A549 (cell line): ENCODE data around the gene JMJD8. TPM values are rescaled to one million over a fixed set of nuclear protein-coding genes. Genes with fewer than 3 reads are reported as not detected.

Source experiments
- ATAC-seq, 2 experiments: fragments of 200-7000 bp in 1 of 2; fragments of >200 bp in 1 of 2; cut with Nextera tagmentation in 1 of 2; cut with Tn5 transposase in 1 of 2; 3 replicates each; pipeline versions ENCODE4 v1.8.0 to v1.9.1; 2018 to 2020; ENCODE audit warnings: mild to moderate bottlenecking in 1 of 2, moderate library complexity in 1 of 2
- CTCF ChIA-PET: fragments of 300-600 bp; sonication (Branson Sonifier 250); formaldehyde crosslinking; extraction: SDS; loops from one replicate; lab custom pipeline; 2021; ENCODE audit warnings: antibody characterized with exemption, inconsistent platforms; lab: Yijun Ruan, JAX
- POLR2A ChIA-PET: fragments of 350-600 bp; formaldehyde crosslinking; extraction: SDS; loops from one replicate; lab custom pipeline; 2021; ENCODE audit warnings: antibody characterized with exemption, inconsistent platforms; lab: Yijun Ruan, JAX
- DNase-seq, 2 experiments: peaks; one replicate each; pipeline versions ENCODE4 v3.0.0 to v3.0.0-alpha.2; 2011 to 2016; ENCODE audit warnings: low read depth in 1 of 2, low spot score in 1 of 2
- FAIRE-seq: peaks from 2 replicates; lab custom pipeline; 2011; peaks lifted over from hg19 to GRCh38; lab: Jason Lieb, UNC
- H3K27ac ChIP-seq, 2 experiments: fragments of >200 bp; sonication (Bioruptor Twin); formaldehyde crosslinking; 3 replicates each; pipeline ENCODE4 v1.5.1; 2016 to 2017
- H3K4me1 ChIP-seq: fragments of >200 bp; sonication (Bioruptor Twin); formaldehyde crosslinking; 3 replicates; pipeline ENCODE4 v1.6.1; 2016
- H3K4me2 ChIP-seq: fragments of >200 bp; sonication (Bioruptor Twin); formaldehyde crosslinking; 3 replicates; pipeline ENCODE4 v1.6.1; 2016
- H3K4me3 ChIP-seq: fragments of >200 bp; sonication (Bioruptor Twin); formaldehyde crosslinking; 3 replicates; pipeline ENCODE4 v1.5.1; 2016
- H3K9me3 ChIP-seq: fragments of >200 bp; sonication (Bioruptor Twin); formaldehyde crosslinking; 3 replicates; pipeline ENCODE4 v1.6.1; 2016
- ATOH8 ChIP-seq: fragments of 250-450 bp; sonication (Bioruptor Pico); IDR thresholded peaks from 2 replicates; pipeline ENCODE4 v1.5.0; 2020; ENCODE audit warnings: low read depth, mild to moderate bottlenecking, moderate library complexity
- BHLHE40 ChIP-seq: IDR thresholded peaks from 2 replicates; pipeline ENCODE4 v1.6.1; 2012; ENCODE audit warnings: low read depth, low read length, inconsistent platforms
- EP300 ChIP-seq, 2 experiments: fragments of >200 bp; sonication (Bioruptor Twin); formaldehyde crosslinking; IDR thresholded peaks; 2 replicates in 1 of 2; 3 replicates in 1 of 2; pipeline ENCODE4 v1.6.1; 2016 to 2017
- FOSB ChIP-seq: fragments of 250-450 bp; sonication (Bioruptor Pico); IDR thresholded peaks from 2 replicates; pipeline ENCODE4 v1.5.0; 2020; ENCODE audit warnings: mild to moderate bottlenecking, moderate library complexity
- KDM1A ChIP-seq: fragments of 200-600 bp; sonication (generic); IDR thresholded peaks from 2 replicates; pipeline ENCODE4 v1.6.1; 2016; ENCODE audit warnings: low read depth, mild to moderate bottlenecking
- MYC ChIP-seq: IDR thresholded peaks from 2 replicates; pipeline ENCODE4 v1.6.1; 2012; ENCODE audit warnings: mild to moderate bottlenecking, inconsistent platforms, low read length, improper control_type of control experiment, borderline replicate concordance
- RAD21 ChIP-seq, 2 experiments: fragments of >200 bp in 1 of 2; sonication (Bioruptor Twin) in 1 of 2; formaldehyde crosslinking in 1 of 2; IDR thresholded peaks in 1 of 2; conservative IDR thresholded peaks in 1 of 2; 2 replicates in 1 of 2; 3 replicates in 1 of 2; pipeline ENCODE4 v1.6.1; 2012 to 2018; ENCODE audit warnings: inconsistent platforms in 1 of 2
- RARB ChIP-seq: fragments of 250-450 bp; sonication (Bioruptor Pico); IDR thresholded peaks from 2 replicates; pipeline ENCODE4 v1.8.0; 2021; ENCODE audit warnings: mild to moderate bottlenecking, moderate library complexity
- RCOR1 ChIP-seq: fragments of 150-350 bp; IDR thresholded peaks from 2 replicates; pipeline ENCODE4 v1.6.1; 2014; ENCODE audit warnings: antibody characterized with exemption, low read length, low read depth
- REST ChIP-seq: fragments of 200-600 bp; sonication (generic); IDR thresholded peaks from 2 replicates; pipeline ENCODE4 v1.6.1; 2016; ENCODE audit warnings: antibody characterized with exemption, mild to moderate bottlenecking, moderate library complexity
- RFX5 ChIP-seq: fragments of 450-650 bp; IDR thresholded peaks from 2 replicates; pipeline ENCODE4 v1.7.1; 2014; ENCODE audit warnings: antibody characterized with exemption, mild to moderate bottlenecking, moderate library complexity
- WGBS: methylation state at CpG from one replicate; pipeline ENCODE4 v1.1.6; 2017; ENCODE audit errors: missing lambda C conversion rate; 5-methylcytosine and 5-hydroxymethylcytosine counted together
- polyA plus RNA-seq, 4 experiments: library from polyadenylated mRNA; depleted of rRNA in 3 of 4; stranded (reverse); fragments of >200 nt; fragmentation: RNase III in 1 of 4; extraction: RNeasy Plus Mini Kit Qiagen cat#74134 plus additional on column Dnase treatment in 1 of 4; gene quantifications; 2 replicates in 3 of 4; 3 replicates in 1 of 4; pipeline ENCODE4 v1.2.3, GENCODE V29; 2011 to 2017
- TF ChIP-seq, protein P1 (sequence below): fragments of >200 bp; sonication (Bioruptor Twin); formaldehyde crosslinking; IDR thresholded peaks from 3 replicates; pipeline ENCODE4 v1.6.1; 2016
- TF ChIP-seq, protein P2 (sequence below): fragments of 250-450 bp; sonication (Bioruptor Pico); IDR thresholded peaks from 2 replicates; pipeline ENCODE4 v1.5.0; 2021; ENCODE audit warnings: mild to moderate bottlenecking, moderate library complexity, borderline replicate concordance

Gene JMJD8
- polyA plus RNA-seq, 2 of the 4 experiments (the other 2 are of a cell fraction), result 37.5 to 72.6 TPM

- TF ChIP-seq, protein P1, sequence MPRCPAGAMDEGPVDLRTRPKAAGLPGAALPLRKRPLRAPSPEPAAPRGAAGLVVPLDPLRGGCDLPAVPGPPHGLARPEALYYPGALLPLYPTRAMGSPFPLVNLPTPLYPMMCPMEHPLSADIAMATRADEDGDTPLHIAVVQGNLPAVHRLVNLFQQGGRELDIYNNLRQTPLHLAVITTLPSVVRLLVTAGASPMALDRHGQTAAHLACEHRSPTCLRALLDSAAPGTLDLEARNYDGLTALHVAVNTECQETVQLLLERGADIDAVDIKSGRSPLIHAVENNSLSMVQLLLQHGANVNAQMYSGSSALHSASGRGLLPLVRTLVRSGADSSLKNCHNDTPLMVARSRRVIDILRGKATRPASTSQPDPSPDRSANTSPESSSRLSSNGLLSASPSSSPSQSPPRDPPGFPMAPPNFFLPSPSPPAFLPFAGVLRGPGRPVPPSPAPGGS, result no peak
- TF ChIP-seq RAD21 (conservative IDR thresholded peaks at IDR 0.05 in 1 of 2, IDR thresholded peaks at IDR 0.05 in 1 of 2), result no peak
These were observed 22.3 kb upstream of the JMJD8 start (continued) for GRCh38 chr16:706189-707061.

DNA sequence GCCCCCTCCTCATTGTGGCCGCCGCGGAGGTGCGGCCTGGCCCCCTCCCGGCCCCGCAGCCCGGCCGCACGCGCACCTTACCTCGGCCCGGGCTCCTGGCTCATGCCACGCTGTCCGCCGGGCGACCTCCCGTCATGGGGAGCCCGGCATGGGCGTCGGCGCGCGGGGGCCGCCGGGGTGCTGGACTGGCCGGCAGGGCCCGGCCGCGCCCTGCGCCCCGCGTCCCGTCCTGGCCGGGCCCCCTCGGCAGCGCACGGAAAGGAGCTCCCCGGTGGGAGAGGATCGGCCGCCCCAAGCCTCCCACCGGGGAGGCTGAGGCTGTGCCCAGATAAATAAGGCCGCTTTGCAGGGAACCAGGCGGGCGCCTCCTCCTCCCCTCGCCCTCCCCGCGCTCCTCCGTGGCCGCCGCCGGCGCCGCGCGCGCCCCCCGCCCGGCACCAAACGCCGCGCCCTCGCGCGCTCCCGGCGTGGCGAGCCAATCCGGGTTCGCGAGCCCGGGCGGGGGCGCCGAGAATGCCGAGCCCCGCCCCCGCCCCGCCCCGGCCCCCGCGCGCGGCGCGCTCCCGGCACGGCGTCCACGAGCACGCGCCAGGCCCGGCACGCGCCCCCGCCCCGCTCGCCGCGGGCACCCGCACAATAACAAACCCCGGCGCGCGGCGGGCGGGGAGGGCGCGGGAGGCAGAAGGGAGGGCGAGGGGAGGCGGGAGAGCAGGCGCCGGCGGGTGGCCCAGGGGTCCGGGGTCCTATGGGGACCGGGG, 21.5 kb upstream of the JMJD8 start, which contains the start of gene FBXL16:
TSS of gene FBXL16 (minus strand) at position 371 of the 758 bp plus-strand sequence. CDS start 8,396 bp downstream, outside the sequence.
- WGBS, result 4% methylated on average over 5 of the region's 115 CpGs
- H3K27ac ChIP-seq, result peak within 1 kb of the TSS; percentile 73 to 75; a peak in 5 of 6 replicates
- peak within 1 kb of the TSS; percentile 100 for H3K4me2 ChIP-seq
- POLR2A ChIA-PET, result no interaction called here
- H3K4me3 ChIP-seq, result peak within 1 kb of the TSS; percentile 59
- peaks cover 38% of the 10 kb centered on the region for H3K4me1 ChIP-seq
- no peaks in the 10 kb centered on the region for H3K9me3 ChIP-seq
- no peak for TF ChIP-seq MYC
- TF ChIP-seq KDM1A, result no peak
- TF ChIP-seq, protein P2, sequence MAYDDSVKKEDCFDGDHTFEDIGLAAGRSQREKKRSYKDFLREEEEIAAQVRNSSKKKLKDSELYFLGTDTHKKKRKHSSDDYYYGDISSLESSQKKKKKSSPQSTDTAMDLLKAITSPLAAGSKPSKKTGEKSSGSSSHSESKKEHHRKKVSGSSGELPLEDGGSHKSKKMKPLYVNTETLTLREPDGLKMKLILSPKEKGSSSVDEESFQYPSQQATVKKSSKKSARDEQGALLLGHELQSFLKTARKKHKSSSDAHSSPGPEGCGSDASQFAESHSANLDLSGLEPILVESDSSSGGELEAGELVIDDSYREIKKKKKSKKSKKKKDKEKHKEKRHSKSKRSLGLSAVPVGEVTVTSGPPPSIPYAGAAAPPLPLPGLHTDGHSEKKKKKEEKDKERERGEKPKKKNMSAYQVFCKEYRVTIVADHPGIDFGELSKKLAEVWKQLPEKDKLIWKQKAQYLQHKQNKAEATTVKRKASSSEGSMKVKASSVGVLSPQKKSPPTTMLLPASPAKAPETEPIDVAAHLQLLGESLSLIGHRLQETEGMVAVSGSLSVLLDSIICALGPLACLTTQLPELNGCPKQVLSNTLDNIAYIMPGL (CRISPR knock-in tag), result no peak
- TF ChIP-seq RCOR1, result no peak
- no peak for TF ChIP-seq RAD21 (conservative IDR thresholded peaks at IDR 0.05 in 1 of 2, IDR thresholded peaks at IDR 0.05 in 1 of 2)
- TF ChIP-seq RFX5, result no peak
- TF ChIP-seq FOSB (CRISPR knock-in tag), result no peak
- TF ChIP-seq EP300 (IDR thresholded peaks at IDR 0.05), result no peak
- TF ChIP-seq RARB (CRISPR knock-in tag), result no peak
- no peak for TF ChIP-seq ATOH8 (CRISPR knock-in tag)
- CTCF ChIA-PET, result interaction anchor here (2.4 to 25.1 kb wide), 2 partner anchors 10 to 27 kb away, joined by 8 to 656 read pairs; partner anchors contain the start of genes ANTKMT, CCDC78, CIAO3 and HAGHL
- FAIRE-seq (no peak), DNase-seq (no peak), ATAC-seq (no peak)

- Histone ChIP-seq H3K27ac (peak overlapping the region; percentile 73 to 75; a peak in 5 of 6 replicates), H3K4me2 (peak overlapping the region; percentile 100), H3K4me1 (peaks cover 34% of the 10 kb centered on the region), H3K9me3 (no peaks in the 10 kb centered on the region), H3K4me3 (peak overlapping the region; percentile 59)
- peak; percentile 62; the same call in 1 of the 2 replicates for TF ChIP-seq REST
- TF ChIP-seq, protein P2 (CRISPR knock-in tag), result no peak
- no peak for TF ChIP-seq BHLHE40
- ATAC-seq, result no peak
- POLR2A ChIA-PET, result no interaction called here
- CTCF ChIA-PET, result interaction anchor here (1.1 to 25.1 kb wide), 6 partner anchors 8 to 46 kb away, joined by 4 to 656 read pairs (median 10); partner anchors contain the start of genes ANTKMT, CCDC78, CIAO3 and HAGHL
- 74% methylated on average over 14 of the region's 50 CpGs for WGBS
- FAIRE-seq, result no peak
- no peak for DNase-seq
These were observed 20.6 kb upstream of the JMJD8 start for GRCh38 chr16:704552-705380.
